ENCODE results near the gene PDPK1. TPM values are rescaled to one million over a fixed set of nuclear protein-coding genes. Genes with fewer than 3 reads are reported as not detected.

The PDPK1 gene
- total and polyA plus RNA-seq, 2 of the 4 experiments (the other 2 are of a cell fraction): 10.6 to 27.3 TPM

DNA sequence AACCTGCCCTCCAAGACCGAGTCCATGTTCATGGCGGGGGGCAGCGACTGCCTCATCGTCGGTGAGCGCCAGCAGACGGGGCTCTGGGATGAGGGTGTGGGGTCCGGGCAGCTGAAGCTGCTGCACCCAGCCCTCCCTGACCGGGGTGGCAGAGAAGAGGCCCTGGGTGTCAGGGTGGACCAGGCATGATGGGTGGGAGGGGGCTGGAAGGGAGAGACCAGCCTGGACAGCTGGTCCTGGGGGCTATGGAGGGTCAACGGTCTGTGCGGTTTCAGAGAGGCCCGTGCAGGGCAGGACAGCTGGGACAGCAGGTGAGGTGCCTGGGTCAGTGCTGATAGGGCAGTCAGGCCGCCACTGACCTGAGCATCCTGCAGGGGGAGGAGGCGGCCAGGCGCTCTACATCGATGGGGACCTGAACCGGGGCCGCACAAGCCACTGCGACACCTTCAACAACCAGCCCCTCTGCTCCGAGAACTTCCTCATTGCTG, 37.3 kb upstream of the PDPK1 start:
- no peak overlapping the region for H3K4ac ChIP-seq (ENCODE audit: low read depth, low read length)
- peaks cover 3 to 21% of the 10 kb centered on the region in 2 experiments; a peak in 2 of 4 replicates for H3K79me1 ChIP-seq (ENCODE audit: low read depth in 1 of 2, low read length in 2 of 2)
- no peak overlapping the region for H2AK9ac ChIP-seq (replicated peaks; ENCODE audit: low read depth, low read length, poor library complexity)
- no peaks in the 10 kb centered on the region for H3K9me3 ChIP-seq (ENCODE audit: control insufficient read depth, insufficient read depth, low read length)
- H3K4me3 ChIP-seq (ENCODE audit: insufficient read depth, low read depth, low read length): no peak overlapping the region
- H2AK5ac ChIP-seq (ENCODE audit: low read depth, low read length): no peak overlapping the region
- H2AFZ ChIP-seq (replicated peaks; ENCODE audit: low read length, poor library complexity): no peak overlapping the region
- dilution Hi-C loops (cut with HindIII; ENCODE audit: low sequenced_read_pairs, unreplicated experiment) (no loop called here), in situ Hi-C loops (cut with MboI; ENCODE audit: low sequenced_read_pairs) (loop anchor here (10.0 kb wide), 1 partner anchor 246 kb away; the partner anchor contains the start of gene ECI1), intact Hi-C loops (cut with micrococcal nuclease) (loop anchor here (2.0 kb wide), 1 partner anchor 70 kb away; no protein-coding TSS in a partner anchor)
- H3K4me2 ChIP-seq (ENCODE audit: low read depth, low read length): no peak overlapping the region
- no peak overlapping the region for H2BK5ac ChIP-seq (ENCODE audit: low read depth, low read length, poor library complexity, severe bottlenecking)
- H2BK120ac ChIP-seq (ENCODE audit: low read depth, low read length): no peak overlapping the region
- no peak overlapping the region for H3K9ac ChIP-seq (ENCODE audit: low read depth, low read length)
- H3K14ac ChIP-seq (replicated peaks; ENCODE audit: low read depth, low read length): no peak overlapping the region
- H3K4me1 ChIP-seq (ENCODE audit: control insufficient read depth, insufficient read depth, low read length): peaks cover 9% of the 10 kb centered on the region
- no peak overlapping the region for H4K5ac ChIP-seq (ENCODE audit: low read depth, low read length)
- H3K23ac ChIP-seq (ENCODE audit: low read depth, low read length): no peak overlapping the region
- H2BK15ac ChIP-seq (ENCODE audit: low read depth, low read length): no peak overlapping the region
- peaks cover 17% of the 10 kb centered on the region for H4K20me1 ChIP-seq (ENCODE audit: insufficient read depth, low read length)
- no peak for DNase-seq
- H3K56ac ChIP-seq (ENCODE audit: extremely low read depth, insufficient read depth, low read length): no peak overlapping the region
- no peaks in the 10 kb centered on the region for H3K9me1 ChIP-seq (ENCODE audit: insufficient read depth, low read length)
- H3K27me3 ChIP-seq (ENCODE audit: control insufficient read depth, insufficient read depth, low read length): no peaks in the 10 kb centered on the region
- CTCF ChIA-PET: no interaction called here
- BruUV-seq (replicated peaks): no TSS peak
- TF ChIP-seq BHLHE40 (IDR thresholded peaks at IDR 0.05; ENCODE audit: low read depth, low read length) (no peak), SMC3 (IDR thresholded peaks at IDR 0.05; ENCODE audit: low read depth, low read length) (no peak), FOS (IDR thresholded peaks at IDR 0.05; ENCODE audit: low read depth, low read length) (no peak), MXI1 (IDR thresholded peaks at IDR 0.05; ENCODE audit: borderline replicate concordance, low read depth, low read length) (no peak), MAFK (IDR thresholded peaks at IDR 0.05; ENCODE audit: low read depth, low read length) (no peak), POLR2A (IDR thresholded peaks at IDR 0.05; ENCODE audit: low read depth, low read length) (no peak)
- TF ChIP-seq, protein P1, sequence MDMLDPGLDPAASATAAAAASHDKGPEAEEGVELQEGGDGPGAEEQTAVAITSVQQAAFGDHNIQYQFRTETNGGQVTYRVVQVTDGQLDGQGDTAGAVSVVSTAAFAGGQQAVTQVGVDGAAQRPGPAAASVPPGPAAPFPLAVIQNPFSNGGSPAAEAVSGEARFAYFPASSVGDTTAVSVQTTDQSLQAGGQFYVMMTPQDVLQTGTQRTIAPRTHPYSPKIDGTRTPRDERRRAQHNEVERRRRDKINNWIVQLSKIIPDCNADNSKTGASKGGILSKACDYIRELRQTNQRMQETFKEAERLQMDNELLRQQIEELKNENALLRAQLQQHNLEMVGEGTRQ (IDR thresholded peaks at IDR 0.05; ENCODE audit: low read depth, low read length): no peak
- TF ChIP-seq, protein P2, sequence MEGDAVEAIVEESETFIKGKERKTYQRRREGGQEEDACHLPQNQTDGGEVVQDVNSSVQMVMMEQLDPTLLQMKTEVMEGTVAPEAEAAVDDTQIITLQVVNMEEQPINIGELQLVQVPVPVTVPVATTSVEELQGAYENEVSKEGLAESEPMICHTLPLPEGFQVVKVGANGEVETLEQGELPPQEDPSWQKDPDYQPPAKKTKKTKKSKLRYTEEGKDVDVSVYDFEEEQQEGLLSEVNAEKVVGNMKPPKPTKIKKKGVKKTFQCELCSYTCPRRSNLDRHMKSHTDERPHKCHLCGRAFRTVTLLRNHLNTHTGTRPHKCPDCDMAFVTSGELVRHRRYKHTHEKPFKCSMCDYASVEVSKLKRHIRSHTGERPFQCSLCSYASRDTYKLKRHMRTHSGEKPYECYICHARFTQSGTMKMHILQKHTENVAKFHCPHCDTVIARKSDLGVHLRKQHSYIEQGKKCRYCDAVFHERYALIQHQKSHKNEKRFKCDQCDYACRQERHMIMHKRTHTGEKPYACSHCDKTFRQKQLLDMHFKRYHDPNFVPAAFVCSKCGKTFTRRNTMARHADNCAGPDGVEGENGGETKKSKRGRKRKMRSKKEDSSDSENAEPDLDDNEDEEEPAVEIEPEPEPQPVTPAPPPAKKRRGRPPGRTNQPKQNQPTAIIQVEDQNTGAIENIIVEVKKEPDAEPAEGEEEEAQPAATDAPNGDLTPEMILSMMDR (conservative IDR thresholded peaks at IDR 0.05; ENCODE audit: low read depth, low read length): no peak
- no peak overlapping the region for H2BK20ac ChIP-seq (ENCODE audit: low read depth, low read length)
- ATAC-seq (ENCODE audit: low read depth): no peak
- H3K18ac ChIP-seq (ENCODE audit: low read depth, low read length): no peak overlapping the region
- 90% methylated on average over 13 of the region's 20 CpGs; no CpG with 5 or more reads in 1 of the 2 experiments for WGBS, 2 experiments (ENCODE audit: extremely low coverage in 2 of 2, insufficient read length in 1 of 2)
- H4K8ac ChIP-seq (ENCODE audit: low read depth in 2 of 2, low read length in 2 of 2): no peak overlapping the region
- POLR2A ChIA-PET (ENCODE audit: unreplicated experiment): no interaction called here
- H3K27ac ChIP-seq (ENCODE audit: insufficient read depth, low read length): no peak overlapping the region
- H3K36me3 ChIP-seq (ENCODE audit: control insufficient read depth, insufficient read depth, low read length): peaks cover 19% of the 10 kb centered on the region; the same call in 1 of the 2 replicates
- no peak overlapping the region for H4K91ac ChIP-seq (ENCODE audit: insufficient read depth, low read depth, low read length)

Measured in IMR-90 (cell line).